H1 (cell line): Measurements from ENCODE around the gene FAM210A. TPM values are rescaled to one million over a fixed set of nuclear protein-coding genes. Genes with fewer than 3 reads are reported as not detected.

Source experiments
- CTCF ChIA-PET: fragments of 300-600 bp; sonication (Branson Sonifier 250); formaldehyde crosslinking; loops from one replicate; lab custom pipeline; 2021; ENCODE audit not compliant: partially characterized antibody; lab: Charles Lee
- POLR2A ChIA-PET: fragments of 300-600 bp; sonication (Branson Sonifier 250); formaldehyde crosslinking; loops from one replicate; lab custom pipeline; 2021; ENCODE audit warnings: inconsistent platforms; ENCODE audit not compliant: partially characterized antibody; lab: Charles Lee
- DNase-seq, 2 experiments: peaks; one replicate each; pipeline versions ENCODE4 v3.0.0 to v3.0.0-alpha.2; 2010 to 2022; ENCODE audit warnings: low spot score in 2 of 2, low read depth in 1 of 2, mixed read lengths in 1 of 2
- FAIRE-seq: peaks from 2 replicates; lab custom pipeline; 2011; peaks lifted over from hg19 to GRCh38; lab: Jason Lieb, UNC
- H2AFZ ChIP-seq: 2 replicates; pipeline ENCODE4 v1.8.1; 2012; ENCODE audit warnings: low read length, inconsistent platforms
- H2AK5ac ChIP-seq: 2 replicates; pipeline ENCODE4 v1.6.1; 2013; ENCODE audit warnings: low read depth, low read length
- H2BK120ac ChIP-seq: replicated peaks from 2 replicates; pipeline ENCODE3; 2013; ENCODE audit warnings: low read depth, low read length, inconsistent platforms
- H2BK12ac ChIP-seq: 2 replicates; pipeline ENCODE4 v1.6.1; 2013; ENCODE audit warnings: low read depth, low read length
- H2BK15ac ChIP-seq: 2 replicates; pipeline ENCODE4 v1.6.1; 2013; ENCODE audit warnings: low read length
- H2BK20ac ChIP-seq: 2 replicates; pipeline ENCODE4 v1.6.1; 2013; ENCODE audit warnings: low read length
- H2BK5ac ChIP-seq: 2 replicates; pipeline ENCODE4 v1.6.1; 2013; ENCODE audit warnings: low read depth, low read length
- H3K14ac ChIP-seq: 2 replicates; pipeline ENCODE4 v1.6.1; 2013; ENCODE audit warnings: inconsistent platforms; ENCODE audit not compliant: insufficient read length
- H3K18ac ChIP-seq: 2 replicates; pipeline ENCODE4 v1.6.1; 2013; ENCODE audit warnings: low read length; ENCODE audit errors: extremely low read depth
- H3K23ac ChIP-seq: 2 replicates; pipeline ENCODE4 v1.6.1; 2013; ENCODE audit warnings: inconsistent platforms; ENCODE audit not compliant: insufficient read length
- H3K23me2 ChIP-seq: 2 replicates; pipeline ENCODE4 v1.6.1; 2013; ENCODE audit warnings: low read depth, low read length
- H3K27ac ChIP-seq: 2 replicates; pipeline ENCODE4 v1.6.1; 2011; ENCODE audit warnings: low read depth, low read length, inconsistent platforms
- H3K27me3 ChIP-seq, 4 experiments: replicated peaks in 1 of 4; 1 replicate in 1 of 4; 2 replicates in 3 of 4; pipeline versions ENCODE4 v1.6.1 to v1.8.1; 2011 to 2013; ENCODE audit warnings: low read length in 3 of 4, mild to moderate bottlenecking in 3 of 4, inconsistent platforms in 2 of 4, mixed read lengths in 2 of 4, moderate library complexity in 1 of 4; ENCODE audit not compliant: control insufficient read depth in 3 of 4, insufficient read depth in 3 of 4; ENCODE audit errors: extremely low read depth in 1 of 4
- H3K36me3 ChIP-seq, 4 experiments: 2 replicates each; pipeline versions ENCODE4 v1.6.1 to v1.8.1; 2011 to 2013; ENCODE audit warnings: mild to moderate bottlenecking in 4 of 4, low read length in 3 of 4, moderate library complexity in 2 of 4, control low read depth in 1 of 4, inconsistent platforms in 1 of 4; ENCODE audit not compliant: insufficient read depth in 4 of 4, control insufficient read depth in 2 of 4
- H3K4ac ChIP-seq: replicated peaks from 2 replicates; pipeline ENCODE3; 2013; ENCODE audit warnings: low read length, low read depth, mixed read lengths, inconsistent platforms; ENCODE audit not compliant: insufficient read length
- H3K4me1 ChIP-seq, 4 experiments: replicated peaks in 1 of 4; 1 replicate in 1 of 4; 2 replicates in 3 of 4; pipeline versions ENCODE4 v1.6.1 to v1.8.1; 2011 to 2013; ENCODE audit warnings: low read length in 3 of 4, inconsistent platforms in 2 of 4, mixed read lengths in 1 of 4; ENCODE audit not compliant: insufficient read depth in 4 of 4, control insufficient read depth in 3 of 4
- H3K4me2 ChIP-seq, 2 experiments: 2 replicates each; pipeline versions ENCODE4 v1.6.1 to v1.8.1; 2011 to 2013; ENCODE audit warnings: low read depth in 2 of 2, low read length in 2 of 2, control low read depth in 1 of 2, inconsistent platforms in 1 of 2, mild to moderate bottlenecking in 1 of 2; ENCODE audit not compliant: insufficient read depth in 1 of 2
- H3K4me3 ChIP-seq, 4 experiments: fragments of 200-600, 300-600 bp in 1 of 4; sonication (generic), shearing (Covaris generic), sonication (Bioruptor Twin) in 1 of 4; 2 replicates each; pipeline versions ENCODE4 v1.5.1 to v1.8.1; 2011 to 2016; ENCODE audit warnings: low read length in 4 of 4, low read depth in 3 of 4, control low read depth in 2 of 4, inconsistent platforms in 2 of 4, mild to moderate bottlenecking in 2 of 4, mixed read lengths in 1 of 4, moderate library complexity in 1 of 4; ENCODE audit not compliant: insufficient read depth in 2 of 4; ENCODE audit errors: extremely low read depth in 1 of 4
- H3K56ac ChIP-seq: replicated peaks from 2 replicates; pipeline ENCODE3; 2013; ENCODE audit warnings: low read depth, mild to moderate bottlenecking, mixed read lengths, low read length, inconsistent platforms; ENCODE audit not compliant: insufficient read length
- H3K79me1 ChIP-seq: 2 replicates; pipeline ENCODE4 v1.6.1; 2013; ENCODE audit warnings: low read depth, low read length, control low read depth
- H3K79me2 ChIP-seq, 2 experiments: 2 replicates each; pipeline versions ENCODE4 v1.6.1 to v1.8.1; 2012 to 2013; ENCODE audit warnings: low read length in 2 of 2, mild to moderate bottlenecking in 2 of 2, inconsistent platforms in 1 of 2; ENCODE audit not compliant: insufficient read depth in 2 of 2, control insufficient read depth in 1 of 2
- H3K9ac ChIP-seq, 4 experiments: replicated peaks in 1 of 4; 1 replicate in 1 of 4; 2 replicates in 3 of 4; pipeline versions ENCODE4 v1.6.1 to v1.8.1; 2011 to 2013; ENCODE audit warnings: low read depth in 3 of 4, low read length in 3 of 4, control low read depth in 2 of 4, mild to moderate bottlenecking in 2 of 4, moderate library complexity in 2 of 4, inconsistent platforms in 1 of 4; ENCODE audit errors: extremely low read depth in 1 of 4
- H3K9me3 ChIP-seq, 2 experiments: 2 replicates each; pipeline versions ENCODE4 v1.6.1 to v1.8.1; 2012 to 2013; ENCODE audit warnings: mild to moderate bottlenecking in 2 of 2, moderate library complexity in 2 of 2, control low read depth in 1 of 2, inconsistent platforms in 1 of 2, low read depth in 1 of 2, low read length in 1 of 2, mixed read lengths in 1 of 2; ENCODE audit not compliant: insufficient read depth in 2 of 2
- H4K20me1 ChIP-seq, 2 experiments: replicated peaks in 1 of 2; 2 replicates each; pipeline versions ENCODE3 to v1.8.1; 2011 to 2013; ENCODE audit warnings: inconsistent platforms in 2 of 2, low read length in 2 of 2, mild to moderate bottlenecking in 1 of 2; ENCODE audit not compliant: insufficient read depth in 2 of 2, control insufficient read depth in 1 of 2
- H4K5ac ChIP-seq: 2 replicates; pipeline ENCODE4 v1.6.1; 2013; ENCODE audit warnings: low read length, low read depth, mixed read lengths, inconsistent platforms; ENCODE audit not compliant: insufficient read length
- H4K8ac ChIP-seq: 2 replicates; pipeline ENCODE4 v1.8.0; 2013; ENCODE audit warnings: mild to moderate bottlenecking, moderate library complexity, low read length, inconsistent platforms; ENCODE audit not compliant: insufficient read depth; ENCODE audit errors: extremely low read depth
- H4K91ac ChIP-seq: replicated peaks from 2 replicates; pipeline ENCODE3; 2013; ENCODE audit warnings: low read length, mixed read lengths, inconsistent platforms; ENCODE audit not compliant: insufficient read length
- ATF2 ChIP-seq: IDR thresholded peaks from 2 replicates; pipeline ENCODE4 v1.6.1; 2012; ENCODE audit warnings: low read length, inconsistent platforms
- CBX5 ChIP-seq: fragments of 300-800, 300-1000 bp; sonication (generic); IDR thresholded peaks from 2 replicates; pipeline ENCODE4 v1.7.1; 2016; ENCODE audit warnings: antibody characterized with exemption, low read length, low read depth
- KDM1A ChIP-seq: fragments of 200-600, 300-600 bp; sonication (generic); IDR thresholded peaks from 2 replicates; pipeline ENCODE4 v1.7.1; 2016; ENCODE audit warnings: mild to moderate bottlenecking, low read length, borderline replicate concordance
- KDM5A ChIP-seq: fragments of 200-600 bp; IDR thresholded peaks from 2 replicates; pipeline ENCODE4 v1.7.1; 2012; ENCODE audit warnings: mild to moderate bottlenecking, low read length, inconsistent platforms, mixed read lengths
- SIN3A ChIP-seq, 2 experiments: IDR thresholded peaks in 1 of 2; conservative IDR thresholded peaks in 1 of 2; 2 replicates each; pipeline ENCODE4 v1.6.1; 2011 to 2012; ENCODE audit warnings: low read length in 2 of 2, improper control_type of control experiment in 1 of 2, low read depth in 1 of 2, mild to moderate bottlenecking in 1 of 2
- SUZ12 ChIP-seq: fragments of 200-600 bp; sonication (generic); IDR thresholded peaks from 2 replicates; pipeline ENCODE4 v1.6.1; 2012; ENCODE audit warnings: mild to moderate bottlenecking, inconsistent platforms, low read length, moderate library complexity, mixed read lengths
- WGBS, 2 experiments: shearing (Covaris generic) in 1 of 2; methylation state at CpG; one replicate each; pipeline versions ENCODE4 v1.1.6 to v1.1.7; 2013 to 2015; ENCODE audit warnings: low lambda C conversion rate in 2 of 2, mixed read lengths in 2 of 2, inconsistent platforms in 1 of 2, low coverage in 1 of 2, missing lambda C conversion rate in 1 of 2; ENCODE audit not compliant: insufficient replicate concordance in 2 of 2, insufficient coverage in 1 of 2, insufficient read length in 1 of 2; ENCODE audit errors: extremely low coverage in 1 of 2, missing lambda C conversion rate in 1 of 2; 5-methylcytosine and 5-hydroxymethylcytosine counted together
- polyA plus RNA-seq, 7 experiments: library from polyadenylated mRNA; depleted of rRNA in 3 of 7; stranded (reverse) in 5 of 7; unstranded in 2 of 7; fragments of >200 nt in 5 of 7; fragments of 200-250 nt in 2 of 7; gene quantifications; 1 replicate in 5 of 7; 2 replicates in 1 of 7; 4 replicates in 1 of 7; pipeline versions ENCODE4 v1.2.1 to v1.2.3, GENCODE V29; 2011 to 2013; ENCODE audit warnings: missing spikeins in 2 of 7, mixed read lengths in 2 of 7
- total RNA-seq: library from RNA; stranded (reverse); fragmentation: NEBNext Ultra II Directional; extraction: Animal tissue kit (Norgen Biotek cat#: 25700); gene quantifications from 2 replicates; pipeline ENCODE4 v1.2.1, GENCODE V29; 2021

The FAM210A gene
- total and polyA plus RNA-seq, 2 of the 8 experiments (the other 6 are each of a cell fraction or from before 2014, with no cell fraction given): 8.2 to 25.4 TPM

GRCh38 chr18:13615432-13615861, 110.9 kb downstream of the FAM210A start:
- FAIRE-seq (no peak), DNase-seq (no peak)
- H3K56ac ChIP-seq: no peak overlapping the region
- no peaks in the 10 kb centered on the region for H3K36me3 ChIP-seq
- H3K79me1 ChIP-seq: no peaks in the 10 kb centered on the region
- 91% methylated on average over 8 of the region's 8 CpGs; no CpG with 5 or more reads in 1 of the 2 experiments for WGBS, 2 experiments
- no peak overlapping the region for H2BK15ac ChIP-seq
- no peak overlapping the region for H4K8ac ChIP-seq
- no peak overlapping the region for H3K4ac ChIP-seq
- H2BK20ac ChIP-seq: no peak overlapping the region
- no peak overlapping the region for H3K14ac ChIP-seq
- ChIA-PET POLR2A (no interaction called here), CTCF (interaction anchor here (1.0 kb wide), 1 partner anchor 57 kb away, joined by 3 read pairs; no protein-coding TSS in a partner anchor)
- no peak overlapping the region for H2BK120ac ChIP-seq
- peaks cover 0 to 13% (median 5%) of the 10 kb centered on the region in 4 experiments; a peak in 4 of 7 replicates for H3K4me1 ChIP-seq
- H4K91ac ChIP-seq: no peak overlapping the region
- no peak overlapping the region for H2BK5ac ChIP-seq
- no peaks in the 10 kb centered on the region for H3K23me2 ChIP-seq
- peaks cover 0 to 2% of the 10 kb centered on the region in 2 experiments for H4K20me1 ChIP-seq
- H3K27ac ChIP-seq: no peak overlapping the region
- H2AFZ ChIP-seq: no peak overlapping the region
- H3K4me3 ChIP-seq: no peak overlapping the region
- peaks cover 0 to 28% (median 27%) of the 10 kb centered on the region in 4 experiments; a peak in 5 of 7 replicates for H3K27me3 ChIP-seq
- no peak overlapping the region for H3K4me2 ChIP-seq
- no peak overlapping the region for H3K23ac ChIP-seq
- no peak overlapping the region for H2BK12ac ChIP-seq
- TF ChIP-seq KDM1A: no peak
- TF ChIP-seq ATF2: no peak
- TF ChIP-seq SUZ12: no peak
- no peak for TF ChIP-seq CBX5
- TF ChIP-seq KDM5A: no peak
- TF ChIP-seq SIN3A (conservative IDR thresholded peaks at IDR 0.05 in 1 of 2, IDR thresholded peaks at IDR 0.05 in 1 of 2; ENCODE audit: low read depth in 1 of 2, low read length in 2 of 2): no peak
- H3K18ac ChIP-seq: no peak overlapping the region
- H2AK5ac ChIP-seq: no peak overlapping the region
- H3K9me3 ChIP-seq: no peaks in the 10 kb centered on the region
- H3K79me2 ChIP-seq: no peaks in the 10 kb centered on the region
- no peak overlapping the region for H4K5ac ChIP-seq
- no peak overlapping the region for H3K9ac ChIP-seq
